GM21390 (cell line): ENCODE measurements around the gene MMP11.
A peak's percentile ranks its signal among the peaks of the same experiment; 100 is the strongest.

Experiments used
- ATAC-seq: cut with Tn5 transposase; IDR thresholded peaks from one replicate; pipeline ENCODE4 v1.9.1; 2021; ENCODE audit not compliant: unreplicated experiment

The MMP11 gene

DNA sequence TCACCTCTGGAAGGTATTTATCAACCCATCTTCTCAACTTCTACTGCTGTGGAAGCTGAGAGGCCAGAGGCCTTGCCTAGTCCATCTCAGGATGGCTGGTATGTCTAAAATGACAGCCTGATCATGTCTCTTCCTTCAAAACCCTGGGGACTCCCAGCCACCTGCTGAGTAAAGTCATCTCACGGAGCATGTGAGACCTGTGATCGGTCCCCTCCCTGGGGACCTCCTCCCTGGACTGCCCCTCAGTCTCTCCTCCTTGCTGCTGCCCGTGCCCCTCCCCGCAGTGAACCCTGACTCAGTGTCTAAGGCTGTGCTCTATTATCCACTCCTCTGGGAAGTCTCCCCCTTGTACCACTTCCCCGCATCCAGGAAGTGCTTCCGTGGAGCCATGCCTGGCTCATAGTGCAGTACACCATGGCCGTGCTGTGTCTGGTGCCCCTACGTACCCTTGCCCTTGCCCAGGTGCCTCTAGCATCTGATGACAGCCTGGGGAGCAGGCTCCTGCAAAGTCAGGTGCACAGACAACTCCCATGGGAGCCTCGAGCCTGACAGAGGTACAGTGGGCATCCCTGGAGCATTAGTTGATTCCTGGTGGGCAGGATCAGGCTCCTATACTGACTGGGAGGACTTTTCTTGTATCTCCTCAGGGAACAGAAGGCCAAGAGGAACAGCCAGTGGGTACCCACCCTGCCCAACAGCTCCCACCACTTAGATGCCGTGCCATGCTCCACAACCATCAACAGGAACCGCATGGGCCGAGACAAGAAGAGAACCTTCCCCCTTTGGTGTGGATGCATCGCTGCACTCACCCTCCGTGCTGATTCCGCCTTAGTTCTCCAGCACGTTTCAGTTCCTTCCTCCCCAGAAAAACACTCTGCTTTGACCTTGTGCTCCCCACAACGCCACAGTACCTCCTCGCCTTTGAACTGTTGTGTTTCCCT, 27.9 kb downstream of the MMP11 start:
- peak; percentile 55 for ATAC-seq

DNA sequence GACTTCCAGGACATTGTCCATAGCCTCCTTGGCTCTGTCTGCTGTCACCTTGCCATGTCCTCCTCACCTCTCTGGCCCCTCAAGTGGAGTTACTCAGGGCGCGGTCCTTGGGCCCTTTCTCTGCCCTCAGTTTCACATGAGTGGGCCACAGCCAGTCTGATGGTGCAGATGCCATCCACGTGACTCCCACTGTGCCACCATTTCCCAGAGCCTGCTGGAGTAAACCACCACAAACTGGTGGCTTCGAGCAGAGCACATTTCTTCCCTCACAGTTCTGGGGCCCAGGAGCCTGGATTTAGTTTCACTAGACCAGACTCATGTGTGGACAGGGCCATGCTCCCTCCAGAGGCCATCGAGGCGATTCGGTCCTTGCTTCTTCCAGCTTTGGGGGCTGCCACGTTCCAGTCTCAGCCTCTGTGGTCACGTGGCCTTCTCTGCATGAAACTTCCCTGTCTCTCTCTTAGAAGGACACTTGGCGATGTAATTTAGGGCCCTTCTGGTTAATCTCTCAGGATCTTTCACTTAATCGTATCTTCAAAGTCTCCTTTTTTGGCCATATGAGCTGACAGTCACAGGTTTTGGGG, 28.7 kb downstream of the MMP11 start:
- no peak for ATAC-seq

DNA sequence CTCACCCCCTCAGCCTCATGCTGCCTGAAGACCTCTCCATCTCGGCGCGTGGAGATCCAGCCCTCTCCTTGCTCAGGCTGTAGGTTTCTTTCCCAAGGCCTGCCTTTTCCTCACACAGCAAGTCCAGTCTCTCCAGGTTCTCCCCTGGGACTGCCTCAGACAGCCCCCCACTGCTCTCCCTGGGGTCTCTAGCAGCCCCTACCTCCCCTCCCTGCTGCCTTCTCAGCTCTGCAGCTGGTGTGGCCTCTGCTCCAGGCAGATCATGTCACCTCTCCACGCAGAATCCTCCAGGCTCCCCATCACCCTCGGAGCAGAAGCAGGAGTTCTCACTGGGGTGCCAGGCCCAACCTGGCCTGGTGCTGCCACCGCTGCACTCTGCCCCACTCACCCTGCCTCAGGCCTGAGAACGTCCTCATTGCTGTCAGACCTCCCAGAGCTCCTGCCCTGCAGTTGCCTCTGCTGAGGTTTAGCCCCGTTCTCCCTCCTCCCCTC, 29.3 kb downstream of the MMP11 start:
- ATAC-seq: no peak

DNA sequence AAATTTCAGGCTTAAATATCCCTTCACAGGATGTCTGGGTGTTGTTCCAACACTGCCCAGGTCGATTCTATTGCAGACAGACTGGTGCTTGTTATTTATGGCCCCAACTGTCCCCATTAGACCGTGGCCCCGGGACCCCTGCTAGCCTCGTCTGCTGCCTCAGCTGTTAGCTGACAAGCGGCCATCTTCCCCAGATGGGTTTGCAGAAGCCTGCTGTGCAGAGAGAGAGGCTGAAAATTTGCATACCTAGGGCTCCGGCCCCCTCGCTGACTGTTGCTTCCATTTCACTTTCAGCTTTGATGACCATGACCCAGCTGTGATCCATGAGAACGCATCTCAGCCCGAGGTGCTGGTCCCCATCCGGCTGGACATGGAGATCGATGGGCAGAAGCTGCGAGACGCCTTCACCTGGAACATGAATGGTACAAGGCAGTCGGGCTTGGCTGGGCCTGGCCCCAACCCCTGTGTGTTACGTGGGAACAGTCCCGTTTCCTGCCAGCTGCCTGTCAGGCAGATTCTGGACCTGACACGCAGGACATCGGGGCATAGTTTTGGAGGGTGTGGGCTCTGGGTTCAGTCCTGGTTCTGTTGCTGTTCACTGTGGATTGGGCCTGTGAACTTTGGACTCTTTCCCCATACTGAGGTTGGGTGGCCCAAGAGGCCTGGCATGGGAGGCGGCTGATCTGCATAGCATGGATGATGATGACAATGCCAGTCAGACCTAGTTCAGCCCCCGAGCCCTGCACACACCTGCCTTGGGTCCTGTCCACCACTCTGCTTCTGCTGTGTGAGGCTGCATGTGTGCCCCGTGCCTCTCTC, 30.6 kb downstream of the MMP11 start:
- no peak for ATAC-seq

DNA sequence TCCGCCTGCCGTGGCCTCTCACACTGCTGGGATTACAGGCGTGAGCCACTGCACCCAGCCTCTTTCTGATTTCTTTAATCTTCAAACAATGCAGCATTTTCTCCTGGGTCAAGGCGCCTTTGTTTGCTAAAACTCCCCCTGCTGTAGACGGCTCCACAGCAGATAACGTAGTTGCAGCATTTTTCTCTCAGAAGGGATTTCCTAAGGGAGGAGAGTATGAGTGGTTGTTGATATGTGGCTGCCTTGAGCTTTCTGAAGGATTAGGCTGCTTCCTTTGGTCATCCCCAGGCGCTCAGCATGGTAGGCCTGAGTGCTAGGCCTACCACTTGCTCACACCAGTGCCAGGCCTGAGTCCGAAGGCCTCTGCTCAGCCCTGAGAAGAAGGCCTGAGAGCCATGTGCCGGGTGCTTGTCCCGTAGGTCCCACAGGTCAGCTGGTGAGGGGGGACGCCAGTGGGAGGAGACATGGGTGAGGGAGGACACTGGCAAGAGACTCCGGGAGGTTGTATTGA, 32.2 kb downstream of the MMP11 start:
- no peak for ATAC-seq

- no peak for ATAC-seq
Observed at GRCh38 chr22:23806837-23807236, 34.2 kb downstream of the MMP11 start.

DNA sequence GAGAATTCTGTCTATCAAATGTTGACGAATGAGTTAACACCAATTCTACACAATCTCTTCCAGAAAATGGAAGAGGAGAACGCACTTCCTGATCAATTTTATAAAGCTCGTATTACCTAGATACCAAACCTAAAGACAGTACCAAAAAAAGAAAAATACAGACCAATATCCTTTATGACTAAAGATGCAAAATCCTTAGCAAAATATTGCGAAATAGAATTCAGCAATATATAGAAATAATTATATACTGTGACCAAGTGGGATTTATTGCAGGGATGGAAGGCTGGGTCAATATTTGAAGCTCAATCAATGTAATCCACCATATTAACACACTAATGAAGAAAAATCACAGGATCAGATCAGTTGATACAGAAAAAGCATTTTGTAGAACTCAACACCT, 39.7 kb downstream of the MMP11 start:
- ATAC-seq: no peak

- ATAC-seq: no peak
Observed at GRCh38 chr22:23815541-23816155, 43.0 kb downstream of the MMP11 start.

- no peak for ATAC-seq
Observed at GRCh38 chr22:23816156-23816976, 43.7 kb downstream of the MMP11 start.

- no peak for ATAC-seq
Observed at GRCh38 chr22:23817146-23817545, 44.5 kb downstream of the MMP11 start.

DNA sequence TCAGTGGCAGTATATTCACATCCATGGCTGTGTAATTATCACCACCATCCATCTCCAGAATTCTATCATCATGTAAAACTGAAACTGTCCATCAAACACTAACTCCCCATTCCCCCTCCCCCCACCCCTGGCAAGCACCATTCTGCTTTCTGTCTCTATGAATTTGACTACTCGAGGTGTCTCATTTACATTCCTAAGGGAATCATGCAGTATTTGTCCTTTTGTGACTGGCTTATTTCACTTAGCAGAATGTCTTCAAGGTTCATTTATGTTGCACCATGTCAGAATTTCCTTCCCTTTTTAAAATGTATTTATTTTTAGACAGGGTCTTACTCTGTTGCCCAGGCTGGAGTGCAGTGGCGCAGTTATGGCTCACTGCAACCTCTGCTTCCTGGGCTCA, 45.9 kb downstream of the MMP11 start:
- no peak for ATAC-seq

DNA sequence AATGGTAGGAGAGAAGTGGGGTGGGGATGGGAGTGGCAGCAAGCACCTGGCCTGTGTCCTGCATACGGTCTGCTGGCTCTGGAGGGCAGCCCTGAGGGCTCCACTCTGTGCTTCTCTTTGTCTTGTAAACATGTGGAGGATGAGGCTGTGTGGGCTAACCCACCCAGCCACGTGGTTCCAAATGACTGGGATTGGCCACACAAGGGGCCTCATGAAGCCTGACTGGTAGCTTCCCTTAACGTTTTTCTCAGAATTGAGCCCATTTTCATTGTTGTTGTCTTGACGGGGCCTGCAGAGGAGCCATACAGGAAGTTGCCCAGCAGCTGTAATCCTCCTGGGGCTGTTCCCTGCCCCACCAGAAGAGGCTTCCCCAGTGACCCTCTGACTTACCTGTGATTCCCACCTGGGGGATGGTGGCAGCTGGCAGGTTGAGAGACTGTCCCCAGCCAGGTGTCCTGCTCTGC, 48.1 kb downstream of the MMP11 start:
- ATAC-seq: no peak

GRCh38 chr22:23822101-23822671, 49.5 kb downstream of the MMP11 start:
- no peak for ATAC-seq

DNA sequence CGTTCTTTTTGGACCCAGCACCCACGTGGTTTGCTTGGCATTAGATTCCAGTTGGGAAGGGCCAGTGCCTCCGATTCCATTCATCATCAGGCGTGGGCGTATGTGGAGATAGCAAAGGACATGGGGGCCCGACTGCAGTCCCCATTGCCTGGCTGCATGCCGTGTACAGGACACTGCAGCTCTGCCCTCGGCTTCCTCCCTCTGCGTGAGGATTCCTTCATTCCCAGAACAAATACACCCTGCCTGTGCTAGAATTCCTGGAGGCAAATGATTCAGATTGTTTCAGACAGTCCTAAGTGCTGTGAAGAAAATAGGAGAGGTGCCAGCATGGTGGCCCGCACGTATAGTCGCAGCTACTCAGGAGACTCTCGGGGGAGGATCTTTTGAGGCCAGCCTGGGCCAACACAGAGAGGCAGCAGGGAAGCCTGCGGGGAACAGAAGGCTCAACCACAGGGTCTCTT, 50.7 kb downstream of the MMP11 start:
- no peak for ATAC-seq

- no peak for ATAC-seq
Observed at GRCh38 chr22:23824476-23825245, 52.0 kb downstream of the MMP11 start.

DNA sequence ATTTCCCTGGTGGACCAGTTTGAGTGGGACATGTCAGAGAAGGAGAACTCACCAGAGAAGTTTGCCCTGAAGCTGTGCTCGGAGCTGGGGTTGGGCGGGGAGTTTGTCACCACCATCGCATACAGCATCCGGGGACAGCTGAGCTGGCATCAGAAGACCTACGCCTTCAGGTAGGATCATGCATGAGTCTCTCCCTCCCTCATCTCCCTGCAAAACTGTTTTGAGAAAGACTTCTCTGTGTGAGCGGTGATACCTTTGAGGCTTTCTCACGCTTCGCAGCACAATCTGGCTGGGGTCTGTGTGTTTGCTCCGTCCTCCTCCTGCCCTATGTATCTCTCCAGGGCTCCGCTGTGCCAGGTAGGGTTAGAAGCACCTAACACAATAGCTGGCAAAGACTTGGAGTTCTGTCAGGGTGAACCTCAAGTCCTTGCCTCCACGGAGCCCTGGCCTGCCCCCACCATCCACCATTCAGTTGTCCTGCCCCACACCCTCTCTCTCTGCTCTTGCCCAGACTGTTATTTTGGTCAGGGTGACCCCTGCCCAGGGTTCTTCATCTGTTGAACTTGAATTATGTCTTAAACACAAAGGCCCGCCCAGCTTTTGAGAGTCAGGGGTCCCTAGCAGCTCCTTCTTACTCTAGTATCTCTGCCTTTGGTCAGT, 52.7 kb downstream of the MMP11 start:
- ATAC-seq: no peak

GRCh38 chr22:23826510-23827350, 54.1 kb downstream of the MMP11 start:
- ATAC-seq: no peak
